Measurements from ENCODE around the gene EMILIN2. TPM values are rescaled to one million over a fixed set of nuclear protein-coding genes. Genes with fewer than 3 reads are reported as not detected.

EMILIN2 gene
- total RNA-seq, 1 donor from 2014 or later = 19.2 TPM

DNA sequence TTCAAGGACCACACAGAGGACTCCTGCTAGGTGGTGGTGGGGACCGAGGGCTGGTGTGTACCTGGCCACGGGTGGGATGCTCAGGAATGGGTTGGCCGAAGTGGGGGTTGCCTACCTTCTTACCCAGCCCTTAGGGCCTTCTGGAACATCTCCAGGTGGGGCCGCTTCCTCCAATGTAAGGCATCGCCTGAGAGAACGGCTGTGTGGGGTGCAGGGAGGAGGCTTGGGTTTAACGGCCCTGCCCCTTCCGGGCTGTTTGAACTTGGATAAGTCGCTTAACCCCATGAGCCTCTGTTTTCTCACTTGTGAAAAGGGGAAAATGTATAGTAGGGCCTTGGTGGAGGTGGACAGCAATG, 35.0 kb downstream of the EMILIN2 start:
- H3K4me1 Mint-ChIP-seq = peaks cover 24% of the 10 kb centered on the region
- peaks cover 3% of the 10 kb centered on the region for H3K36me3 Mint-ChIP-seq (ENCODE audit: low read depth)
- no peak overlapping the region for H3K4me3 Mint-ChIP-seq
- H3K27me3 Mint-ChIP-seq (ENCODE audit: low read depth) = no peaks in the 10 kb centered on the region
- TF ChIP-seq CTCF (conservative IDR thresholded peaks at IDR 0.05) = no peak
- H3K27ac Mint-ChIP-seq (ENCODE audit: unreplicated experiment) = peak overlapping the region; percentile 48
- DNase-seq (ENCODE audit: low read depth, low spot score) = no peak
- peaks cover 6% of the 10 kb centered on the region for H3K9me3 Mint-ChIP-seq

GRCh38 chr18:2882201-2882600, 35.4 kb downstream of the EMILIN2 start:
- no peak for TF ChIP-seq CTCF (conservative IDR thresholded peaks at IDR 0.05)
- H3K4me1 Mint-ChIP-seq = peaks cover 21% of the 10 kb centered on the region
- H3K36me3 Mint-ChIP-seq (ENCODE audit: low read depth) = peaks cover 5% of the 10 kb centered on the region
- H3K4me3 Mint-ChIP-seq = no peak overlapping the region
- H3K27me3 Mint-ChIP-seq (ENCODE audit: low read depth) = no peaks in the 10 kb centered on the region
- no peak for DNase-seq (ENCODE audit: low read depth, low spot score)
- H3K9me3 Mint-ChIP-seq = peaks cover 7% of the 10 kb centered on the region
- H3K27ac Mint-ChIP-seq (ENCODE audit: unreplicated experiment) = no peak overlapping the region

DNA sequence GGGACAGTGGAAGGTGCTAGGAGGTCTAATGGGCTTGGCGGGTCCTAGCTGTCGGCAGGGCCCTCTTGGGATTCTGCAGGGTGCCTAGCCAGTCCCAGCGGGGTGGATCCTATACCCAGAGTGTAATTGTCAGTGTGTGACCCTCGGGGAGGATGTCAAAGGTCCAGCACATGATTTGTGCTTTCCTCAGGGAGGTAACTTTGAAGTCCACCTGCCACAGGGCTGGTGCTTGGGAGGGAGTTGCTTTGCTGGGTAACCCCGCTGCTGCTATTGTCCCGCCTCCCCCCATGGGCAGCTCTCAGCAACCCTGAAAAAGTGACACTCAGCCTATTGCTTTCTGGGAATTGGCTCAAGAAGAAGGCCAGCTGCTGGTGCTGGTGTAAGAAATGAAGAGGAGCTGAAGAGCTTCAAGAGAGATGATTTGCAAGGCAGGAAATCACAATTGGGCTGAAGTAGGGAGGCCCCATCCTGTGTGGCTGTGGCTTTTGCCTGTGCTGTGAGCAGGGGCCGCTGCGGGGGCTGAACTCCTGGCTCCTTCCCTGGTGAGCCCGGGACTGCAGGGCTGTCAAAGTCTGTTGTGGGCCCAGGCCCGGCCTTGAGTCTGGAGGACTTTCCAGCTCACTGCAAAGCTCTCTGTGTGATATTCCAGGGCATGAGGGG, 36.4 kb downstream of the EMILIN2 start:
- H3K9me3 Mint-ChIP-seq = peaks cover 13% of the 10 kb centered on the region
- H3K36me3 Mint-ChIP-seq (ENCODE audit: low read depth) = peaks cover 11% of the 10 kb centered on the region
- no peak for DNase-seq (ENCODE audit: low read depth, low spot score)
- no peaks in the 10 kb centered on the region for H3K27me3 Mint-ChIP-seq (ENCODE audit: low read depth)
- H3K4me3 Mint-ChIP-seq = no peak overlapping the region
- peak overlapping the region; percentile 81 for H3K27ac Mint-ChIP-seq (ENCODE audit: unreplicated experiment)
- H3K4me1 Mint-ChIP-seq = peaks cover 21% of the 10 kb centered on the region
- TF ChIP-seq CTCF (conservative IDR thresholded peaks at IDR 0.05) = no peak

DNA sequence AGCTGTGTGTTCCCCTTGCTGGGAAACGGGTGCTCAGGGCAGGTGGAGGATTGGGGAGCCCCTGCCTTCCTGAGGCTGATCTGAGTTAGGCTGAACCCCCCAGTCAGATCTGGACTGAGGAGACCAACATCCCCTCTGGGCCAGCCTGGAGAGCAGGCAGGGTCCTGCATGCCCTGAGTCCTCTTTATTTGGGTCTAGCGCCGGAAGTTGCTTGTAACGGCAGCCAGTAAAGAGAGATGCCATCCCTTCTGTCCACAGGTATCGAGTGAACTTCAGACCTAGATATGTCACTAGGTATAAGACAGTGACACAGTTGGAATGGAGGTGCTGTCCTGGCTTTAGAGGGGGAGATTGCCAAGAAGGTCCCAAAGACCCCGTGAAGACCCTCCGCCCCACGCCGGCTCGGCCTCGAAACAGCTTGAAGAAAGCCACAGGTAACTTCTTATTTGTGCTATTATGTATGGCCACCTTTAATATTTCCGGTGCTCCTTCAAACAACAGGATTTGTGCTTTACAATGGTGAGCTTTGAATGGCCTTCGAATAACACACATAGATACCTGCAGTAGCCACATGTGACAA, 38.0 kb downstream of the EMILIN2 start:
- Mint-ChIP-seq H3K27ac (ENCODE audit: unreplicated experiment) (no peak overlapping the region), H3K27me3 (ENCODE audit: low read depth) (no peaks in the 10 kb centered on the region), H3K4me3 (no peak overlapping the region), H3K9me3 (peaks cover 17% of the 10 kb centered on the region), H3K36me3 (ENCODE audit: low read depth) (peaks cover 15% of the 10 kb centered on the region), H3K4me1 (peaks cover 25% of the 10 kb centered on the region)
- no peak for TF ChIP-seq CTCF (conservative IDR thresholded peaks at IDR 0.05)
- no peak for DNase-seq (ENCODE audit: low read depth, low spot score)

DNA sequence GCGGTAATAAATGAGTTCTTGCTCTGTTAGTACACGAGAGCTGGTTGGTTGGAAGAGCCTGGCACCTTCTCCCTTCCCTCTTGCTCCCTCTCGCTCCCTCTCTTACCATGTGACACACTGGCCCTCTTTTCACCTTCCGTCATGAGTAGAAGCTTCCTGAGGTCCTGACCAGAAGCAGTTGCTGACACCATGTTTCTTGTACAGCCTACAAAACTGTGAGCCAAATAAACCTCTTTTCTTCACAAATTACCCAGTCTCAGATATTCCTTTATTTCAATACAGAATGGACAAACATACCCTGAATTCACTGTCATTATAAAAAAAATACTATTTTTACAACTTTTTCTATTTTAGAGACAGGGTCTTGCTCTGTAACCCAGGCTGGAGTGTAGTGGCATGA, 40.7 kb downstream of the EMILIN2 start:
- no peak for DNase-seq (ENCODE audit: low read depth, low spot score)
- Mint-ChIP-seq H3K27ac (ENCODE audit: unreplicated experiment) (no peak overlapping the region), H3K36me3 (ENCODE audit: low read depth) (peaks cover 18% of the 10 kb centered on the region), H3K4me1 (peaks cover 21% of the 10 kb centered on the region), H3K4me3 (no peak overlapping the region), H3K9me3 (peaks cover 23% of the 10 kb centered on the region), H3K27me3 (ENCODE audit: low read depth) (no peaks in the 10 kb centered on the region)
- TF ChIP-seq CTCF (conservative IDR thresholded peaks at IDR 0.05) = no peak

Measured in neural crest cell (in vitro differentiated cells).